ENCODE measurements around the gene PASK.
"Not testable (repeated sequence)": the region's sequence is repeated elsewhere in the genome, so short reads cannot be mapped to it uniquely, and the experiment has no call there.

Gene PASK

GRCh38 chr2:241102239-241102803, 47.0 kb downstream of the PASK start, which contains the start of gene MTERF4:
Gene MTERF4 (minus strand): TSS chr2:241102287. CDS start chr2:241102273, 14 bp downstream.
- DNase-seq = peak; percentile 91

GRCh38 chr2:241099246-241099645, 50.0 kb downstream of the PASK start:
- no peak for DNase-seq

GRCh38 chr2:241096979-241097378, 52.3 kb downstream of the PASK start:
- no peak for DNase-seq

GRCh38 chr2:241095594-241096290, 53.5 kb downstream of the PASK start:
- no peak for DNase-seq

- no peak for DNase-seq
Measured at GRCh38 chr2:241094924-241095420, 54.3 kb downstream of the PASK start.

GRCh38 chr2:241094172-241094571, 55.1 kb downstream of the PASK start:
- no peak for DNase-seq

- DNase-seq = not testable (repeated sequence)
Measured at GRCh38 chr2:241093133-241093781, 56.0 kb downstream of the PASK start.

- no peak for DNase-seq
Measured at GRCh38 chr2:241092677-241093076, 56.6 kb downstream of the PASK start.

GRCh38 chr2:241091734-241092445, 57.4 kb downstream of the PASK start:
- DNase-seq = no peak

- DNase-seq = no peak
Measured at GRCh38 chr2:241091201-241091600, 58.1 kb downstream of the PASK start.

- DNase-seq = no peak
Measured at GRCh38 chr2:241088791-241089732, 60.2 kb downstream of the PASK start.

GRCh38 chr2:241088376-241088775, 60.9 kb downstream of the PASK start:
- DNase-seq = no peak

- DNase-seq = no peak
Measured at GRCh38 chr2:241087420-241088268, 61.6 kb downstream of the PASK start.

- DNase-seq = no peak
Measured at GRCh38 chr2:241084856-241085444, 64.3 kb downstream of the PASK start.

- no peak for DNase-seq
Measured at GRCh38 chr2:241083091-241083415, 66.2 kb downstream of the PASK start.

GRCh38 chr2:241082341-241083090, 66.8 kb downstream of the PASK start:
- DNase-seq = no peak

GRCh38 chr2:241081643-241082340, 67.5 kb downstream of the PASK start:
- DNase-seq = no peak

- no peak for DNase-seq
Measured at GRCh38 chr2:241081190-241081642, 68.1 kb downstream of the PASK start.
